VCaP (cell line): ENCODE results near the gene LCAT.
"Not testable (repeated sequence)": the region's sequence is repeated elsewhere in the genome, so short reads cannot be mapped to it uniquely, and the experiment has no call there.

Experiments used
- H3K27ac ChIP-seq: fragments of 450-650 bp; 2 replicates; pipeline ENCODE4 v1.5.1; 2017
- TF ChIP-seq, protein P1 (sequence below): fragments of 450-650 bp; conservative IDR thresholded peaks from 2 replicates; pipeline ENCODE4 v1.5.1; 2017; ENCODE audit warnings: mild to moderate bottlenecking, moderate library complexity

LCAT gene

DNA sequence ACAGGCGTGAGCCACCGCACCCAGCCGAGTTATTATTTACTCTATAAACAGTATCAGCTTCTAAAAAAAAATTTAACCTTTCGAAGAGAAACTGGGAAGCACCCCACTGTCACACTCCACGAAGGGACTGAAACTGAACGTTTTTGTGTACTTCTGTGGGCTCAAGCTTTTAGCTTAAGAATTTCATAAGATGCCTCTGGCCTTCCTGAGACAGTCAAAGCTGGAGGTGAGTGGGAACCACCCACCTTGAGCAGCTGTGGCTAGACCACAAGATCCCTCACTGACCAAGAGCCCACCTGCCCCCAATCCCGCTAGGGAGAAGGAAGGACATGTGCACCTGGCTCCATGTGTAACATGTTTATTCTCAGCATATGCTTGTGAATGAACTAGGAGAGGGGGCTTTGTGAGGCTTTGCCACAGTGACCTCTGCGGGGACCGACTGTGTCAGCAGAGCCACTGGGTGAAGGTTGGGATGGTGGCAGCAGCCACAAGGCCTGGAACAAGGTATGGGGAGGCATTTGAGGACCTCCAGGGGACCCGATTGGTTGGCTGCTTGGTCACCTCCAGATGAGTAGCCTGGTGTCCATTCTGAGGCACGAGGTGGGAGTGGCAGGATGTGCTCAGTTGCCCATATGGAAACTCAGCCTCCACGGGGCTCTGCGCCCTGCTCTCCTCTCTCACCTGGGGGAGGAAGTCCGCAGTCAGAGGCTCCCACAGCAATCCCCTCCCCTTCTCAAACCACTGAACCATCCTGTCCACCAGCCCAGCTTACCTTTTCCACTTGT lies 31.6 kb upstream of the LCAT start:
- H3K27ac ChIP-seq: no peak overlapping the region
- TF ChIP-seq, protein P1, sequence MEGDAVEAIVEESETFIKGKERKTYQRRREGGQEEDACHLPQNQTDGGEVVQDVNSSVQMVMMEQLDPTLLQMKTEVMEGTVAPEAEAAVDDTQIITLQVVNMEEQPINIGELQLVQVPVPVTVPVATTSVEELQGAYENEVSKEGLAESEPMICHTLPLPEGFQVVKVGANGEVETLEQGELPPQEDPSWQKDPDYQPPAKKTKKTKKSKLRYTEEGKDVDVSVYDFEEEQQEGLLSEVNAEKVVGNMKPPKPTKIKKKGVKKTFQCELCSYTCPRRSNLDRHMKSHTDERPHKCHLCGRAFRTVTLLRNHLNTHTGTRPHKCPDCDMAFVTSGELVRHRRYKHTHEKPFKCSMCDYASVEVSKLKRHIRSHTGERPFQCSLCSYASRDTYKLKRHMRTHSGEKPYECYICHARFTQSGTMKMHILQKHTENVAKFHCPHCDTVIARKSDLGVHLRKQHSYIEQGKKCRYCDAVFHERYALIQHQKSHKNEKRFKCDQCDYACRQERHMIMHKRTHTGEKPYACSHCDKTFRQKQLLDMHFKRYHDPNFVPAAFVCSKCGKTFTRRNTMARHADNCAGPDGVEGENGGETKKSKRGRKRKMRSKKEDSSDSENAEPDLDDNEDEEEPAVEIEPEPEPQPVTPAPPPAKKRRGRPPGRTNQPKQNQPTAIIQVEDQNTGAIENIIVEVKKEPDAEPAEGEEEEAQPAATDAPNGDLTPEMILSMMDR: no peak

- not testable (repeated sequence) for H3K27ac ChIP-seq
These were observed 28.4 kb upstream of the LCAT start for GRCh38 chr16:67972285-67972684.

GRCh38 chr16:67971111-67971510 lies 27.2 kb upstream of the LCAT start:
- no peak overlapping the region for H3K27ac ChIP-seq
- TF ChIP-seq, protein P1: no peak

GRCh38 chr16:67969254-67970039 lies 25.5 kb upstream of the LCAT start:
- TF ChIP-seq, protein P1: no peak
- peak overlapping the region; percentile 24; the same call in 1 of the 2 replicates for H3K27ac ChIP-seq

DNA sequence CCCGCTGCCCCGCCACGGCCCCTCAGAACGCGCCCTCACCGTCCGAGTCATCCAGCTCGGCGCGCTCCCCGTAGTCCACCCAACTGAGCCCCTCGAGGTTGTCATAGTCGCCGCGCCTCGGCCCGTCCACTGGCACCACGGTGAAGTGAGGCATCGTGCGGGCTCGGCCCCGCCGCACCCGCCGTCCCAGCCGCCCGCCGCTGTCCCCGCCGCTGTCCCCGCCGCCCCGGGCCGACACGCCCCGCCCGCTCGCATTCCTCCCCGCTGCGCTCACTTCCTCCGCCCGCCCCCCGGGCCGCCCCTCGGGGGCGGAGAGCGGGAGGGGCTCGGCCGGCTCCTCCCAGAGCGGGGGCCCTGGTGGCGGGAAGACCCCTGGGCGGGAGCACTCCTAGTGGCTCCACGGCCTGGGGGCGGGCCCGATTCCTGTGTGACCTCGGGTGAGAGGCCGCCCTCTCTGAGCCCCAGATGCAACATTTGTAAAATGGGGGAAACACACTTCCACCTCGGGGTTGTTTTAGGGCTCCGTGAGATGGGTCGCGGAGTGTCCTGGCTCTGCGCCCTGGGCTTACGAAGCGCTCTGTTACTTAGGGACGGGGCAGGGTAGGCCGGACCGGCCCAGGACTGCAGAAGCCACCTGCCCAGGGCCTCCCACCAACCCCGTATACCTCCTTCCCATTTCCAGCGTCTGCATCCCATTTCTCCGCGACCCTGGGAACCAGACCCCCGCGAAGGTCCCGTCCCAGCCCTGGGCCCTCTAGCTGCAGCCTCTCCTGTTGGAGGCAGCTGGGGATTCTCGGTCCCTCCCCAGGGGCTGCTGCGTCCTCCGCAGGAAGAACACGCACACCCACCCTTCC lies 24.7 kb upstream of the LCAT start, which contains the start of gene SLC12A4:
SLC12A4 (minus strand) TSS at position 238 of the 854 bp plus-strand sequence; CDS start at position 154, 84 bp downstream.
- TF ChIP-seq, protein P1: no peak
- H3K27ac ChIP-seq: peak within 1 kb of the TSS; percentile 24; the same call in 1 of the 2 replicates

- H3K27ac ChIP-seq: peak overlapping the region; percentile 24; the same call in 1 of the 2 replicates
- TF ChIP-seq, protein P1: no peak
These were observed 24.1 kb upstream of the LCAT start for GRCh38 chr16:67967958-67968399.

DNA sequence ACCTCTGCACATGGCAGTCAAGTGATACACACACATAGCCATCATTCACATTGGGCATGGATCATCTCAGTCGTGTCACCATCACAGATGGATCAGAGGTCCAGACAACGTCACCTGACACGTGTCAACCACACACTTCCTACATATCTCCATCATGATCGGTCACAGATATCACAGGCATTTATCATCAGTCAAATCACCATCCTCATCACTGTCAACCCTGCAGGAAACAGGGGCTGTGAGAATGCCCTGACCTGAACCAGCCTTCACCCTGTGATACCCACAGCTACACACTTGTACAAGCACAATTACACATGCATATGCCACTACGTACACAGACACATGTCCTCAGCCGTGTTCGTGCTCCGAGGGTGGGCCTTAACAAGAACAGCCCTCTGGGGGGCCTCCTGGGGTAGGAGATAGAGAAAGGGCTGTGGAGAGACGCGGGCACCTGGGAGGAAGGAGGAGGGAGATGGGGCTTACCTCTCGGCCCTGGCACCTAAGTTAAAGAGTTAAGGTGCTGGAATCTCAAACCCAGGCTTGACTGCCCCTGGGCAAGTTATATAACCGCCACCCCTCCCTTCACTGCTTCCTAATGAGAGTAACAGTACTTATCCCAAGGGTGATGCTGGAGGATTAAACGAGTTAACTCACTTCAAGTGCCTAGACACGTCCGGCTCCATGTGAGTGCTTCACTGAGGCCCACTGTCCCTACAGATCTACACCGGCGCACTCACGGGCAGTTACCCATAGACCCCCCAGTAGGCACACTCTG lies 23.4 kb upstream of the LCAT start:
- TF ChIP-seq, protein P1: no peak
- H3K27ac ChIP-seq: no peak overlapping the region
